Pancreas (tissue), 10 donors: ENCODE results near the gene SNED1. TPM values are rescaled to one million over a fixed set of nuclear protein-coding genes. Genes with fewer than 3 reads are reported as not detected.
"Not testable (repeated sequence)": the region's sequence is repeated elsewhere in the genome, so short reads cannot be mapped to it uniquely, and the experiment has no call there.

Source experiments
- ATAC-seq, 4 donors: fragments of 200-7000 bp; cut with Tn5 transposase; one replicate each; pipeline versions ENCODE4 v1.8.0 to v1.9.1; 2020; ENCODE audit warnings: mild to moderate bottlenecking in 4 of 4, moderate library complexity in 4 of 4
- DNase-seq, 6 donors: peaks; one replicate each; pipeline ENCODE4 v3.0.0-alpha.2; 2020
- FAIRE-seq: peaks from 2 replicates; lab custom pipeline; 2012; peaks lifted over from hg19 to GRCh38; lab: Jason Lieb, UNC
- H3K27ac ChIP-seq, 4 donors: fragments of 200-600 bp; sonication (generic); 1 replicate in 3 of 4; 2 replicates in 1 of 4; pipeline versions ENCODE4 v1.5.0 to v1.8.0; 2020
- H3K27me3 ChIP-seq, 4 donors: fragments of 200-600 bp; one replicate each; pipeline ENCODE4 v1.8.0; 2021
- H3K36me3 ChIP-seq, 3 donors: fragments of 200-600 bp; sonication (generic) in 1 of 3; one replicate each; pipeline versions ENCODE4 v1.5.0 to v1.8.0; 2020 to 2021
- H3K4me1 ChIP-seq, 3 donors: fragments of 200-600 bp; one replicate each; pipeline ENCODE4 v1.8.0; 2021
- H3K4me3 ChIP-seq, 4 donors: fragments of 200-600 bp; sonication (generic) in 2 of 4; one replicate each; pipeline versions ENCODE4 v1.5.0 to v1.8.0; 2020 to 2021
- H3K9me3 ChIP-seq, 4 donors: fragments of 200-600 bp; one replicate each; pipeline ENCODE4 v1.8.0; 2021
- WGBS, 2 donors: extraction: QIAGEN DNeasy Blood & Tissue Kit; methylation state at CpG; one replicate each; pipeline ENCODE4 v1.1.7; 2013; 5-methylcytosine and 5-hydroxymethylcytosine counted together
- intact Hi-C, 3 donors: fragments of 100-400 bp; cut with DNase I; formaldehyde crosslinking; loops; one replicate each; pipeline versions ENCODE4 v1.11.1 to v1.14.2; 2022
- polyA plus RNA-seq, 2 donors: library from polyadenylated mRNA; stranded (reverse); fragments of 200-250 nt; gene quantifications; one replicate each; pipeline ENCODE4 v1.2.3, GENCODE V29; 2013
- total RNA-seq, 6 donors: library from RNA; stranded (reverse); fragmentation: NEBNext Ultra II Directional in 4 of 6; extraction: Animal tissue kit (Norgen Biotek cat#: 25700) in 4 of 6; gene quantifications; one replicate each; pipeline versions ENCODE4 v1.2.1 to v1.2.4, GENCODE V29; 2021 to 2023
- TF ChIP-seq, protein P1 (sequence below), 4 donors: fragments of 200-600 bp; sonication (generic) in 3 of 4; IDR thresholded peaks; one replicate each; pipeline versions ENCODE4 v1.5.0 to v1.8.0; 2021; ENCODE audit warnings: antibody characterized with exemption in 4 of 4
- donor health status: healthy with polysubstance abuse.
- donor health status: DM: no; HTN: no; CAD: no; lungs with moderate emphysema.
- donor health status: DM: no; HTN: no; CAD: no.
- donor health status: control.
- donor health status: control.
- donor health status: Bipolar disorder and iron deficiency.
- donor health status: DM: yes; HTN: yes; CAD: no.
- donor health status: DM: no; HTN: no; CAD: no.
- donor health status: DM: no; HTN: no; CAD: no.
- donor health status: DM: yes; HTN: yes; CAD: no.

Gene SNED1
- total and polyA plus RNA-seq, 8 donors = 6.6 to 19.2 (median 10.0) TPM

DNA sequence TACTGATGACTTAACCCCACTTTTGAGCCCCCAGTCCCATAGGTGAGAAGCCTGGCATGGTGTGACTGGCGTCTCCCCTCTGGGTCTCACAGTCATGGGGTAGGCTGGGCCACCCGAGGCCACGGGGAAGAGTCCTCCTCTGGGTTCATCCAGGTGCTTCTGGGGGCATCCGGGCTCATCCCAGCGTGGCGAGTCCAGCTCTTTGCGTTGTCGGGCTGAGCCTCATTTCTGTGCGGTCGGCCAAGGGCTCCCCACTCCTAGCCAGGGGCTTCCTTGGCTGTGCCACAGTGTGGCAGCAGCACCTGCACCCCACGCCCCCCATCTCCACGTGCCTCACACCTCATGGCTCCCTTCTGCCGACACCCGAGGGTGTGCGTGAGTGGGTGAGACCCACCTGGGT is 27.6 kb upstream of the SNED1 start:
- Histone ChIP-seq H3K27me3 (no peaks in the 10 kb centered on the region), H3K4me1 (no peaks in the 10 kb centered on the region), H3K4me3 (no peak overlapping the region), H3K9me3 (no peaks in the 10 kb centered on the region), H3K36me3 (no peaks in the 10 kb centered on the region), H3K27ac (no peak overlapping the region)
- FAIRE-seq (no peak), ATAC-seq (no peak), DNase-seq (peak in 2 of 6 donors; percentile 11 to 33)
- TF ChIP-seq, protein P1, sequence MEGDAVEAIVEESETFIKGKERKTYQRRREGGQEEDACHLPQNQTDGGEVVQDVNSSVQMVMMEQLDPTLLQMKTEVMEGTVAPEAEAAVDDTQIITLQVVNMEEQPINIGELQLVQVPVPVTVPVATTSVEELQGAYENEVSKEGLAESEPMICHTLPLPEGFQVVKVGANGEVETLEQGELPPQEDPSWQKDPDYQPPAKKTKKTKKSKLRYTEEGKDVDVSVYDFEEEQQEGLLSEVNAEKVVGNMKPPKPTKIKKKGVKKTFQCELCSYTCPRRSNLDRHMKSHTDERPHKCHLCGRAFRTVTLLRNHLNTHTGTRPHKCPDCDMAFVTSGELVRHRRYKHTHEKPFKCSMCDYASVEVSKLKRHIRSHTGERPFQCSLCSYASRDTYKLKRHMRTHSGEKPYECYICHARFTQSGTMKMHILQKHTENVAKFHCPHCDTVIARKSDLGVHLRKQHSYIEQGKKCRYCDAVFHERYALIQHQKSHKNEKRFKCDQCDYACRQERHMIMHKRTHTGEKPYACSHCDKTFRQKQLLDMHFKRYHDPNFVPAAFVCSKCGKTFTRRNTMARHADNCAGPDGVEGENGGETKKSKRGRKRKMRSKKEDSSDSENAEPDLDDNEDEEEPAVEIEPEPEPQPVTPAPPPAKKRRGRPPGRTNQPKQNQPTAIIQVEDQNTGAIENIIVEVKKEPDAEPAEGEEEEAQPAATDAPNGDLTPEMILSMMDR (IDR thresholded peaks at IDR 0.05) = no peak
- intact Hi-C loops = no loop called here
- 83 to 84% methylated on average over 15 of the region's 15 CpGs for WGBS, 2 donors

DNA sequence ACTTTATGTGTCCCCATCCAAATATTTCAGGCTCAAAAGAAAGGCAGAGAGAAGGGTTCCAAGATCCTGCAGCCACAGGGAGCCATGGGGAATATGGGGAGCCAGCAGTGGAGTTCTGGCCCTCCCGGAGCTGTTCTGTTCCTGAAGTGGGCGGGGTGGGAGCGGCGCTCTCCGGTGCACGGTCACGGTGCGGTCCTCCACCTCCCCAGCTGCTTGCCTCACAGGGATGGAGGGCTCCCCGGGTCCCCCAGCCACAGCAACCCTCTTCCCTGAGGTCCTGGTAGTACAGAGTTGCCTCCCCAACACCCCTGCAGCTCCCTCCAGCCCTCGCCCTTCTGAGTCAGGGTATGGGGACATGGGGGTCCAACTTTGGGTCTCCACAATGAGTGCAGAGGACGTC is 26.2 kb upstream of the SNED1 start:
- no peak for FAIRE-seq
- peak in 2 of 6 donors; percentile 9 to 30 for DNase-seq
- 72 to 75% methylated on average over 10 to 11 of the region's 11 CpGs for WGBS, 2 donors

DNA sequence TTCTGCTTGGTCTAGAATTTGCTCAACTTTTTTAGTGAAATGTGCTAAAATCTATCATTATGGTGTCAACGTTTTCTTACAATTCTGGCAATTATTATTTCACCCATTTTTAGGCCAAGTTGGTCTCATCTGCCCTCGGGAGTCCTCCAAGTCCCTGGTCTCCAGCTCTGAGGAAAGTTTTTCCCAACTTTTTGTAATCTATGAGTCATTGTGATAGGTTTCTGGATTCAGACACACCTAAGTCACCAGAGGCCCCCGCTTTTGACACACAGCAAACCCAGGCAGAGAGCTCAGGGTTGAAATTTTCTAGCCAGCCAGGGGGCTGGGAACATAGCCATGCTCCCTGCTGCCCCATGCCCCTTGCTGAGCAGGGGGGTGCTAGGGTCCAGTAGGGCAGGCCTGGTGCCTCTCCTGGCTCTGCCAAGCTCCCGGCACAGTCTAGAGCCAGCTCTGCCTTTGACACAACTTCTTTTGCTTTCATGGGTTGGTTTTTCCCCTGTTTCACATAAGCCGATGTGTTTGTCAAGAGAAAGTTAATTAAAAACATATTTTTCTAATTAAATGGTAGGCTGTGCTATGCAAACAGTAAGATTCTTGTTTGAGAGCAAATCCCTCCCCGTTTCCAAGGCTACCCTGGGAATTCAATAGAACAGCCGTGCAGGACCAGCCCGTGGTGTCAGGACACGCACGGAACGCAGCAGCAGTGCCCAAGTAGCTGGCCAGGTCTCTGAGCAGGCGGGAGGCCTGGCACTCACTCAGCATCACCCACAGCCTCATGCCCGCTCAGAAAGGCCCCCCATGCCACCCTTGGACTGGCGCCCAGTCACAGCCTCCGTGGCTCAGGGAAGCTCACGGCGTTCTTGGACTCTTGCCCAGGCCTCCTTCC is 25.5 kb upstream of the SNED1 start:
- FAIRE-seq (no peak), ATAC-seq (peak; percentile 62 to 88 (median 80)), DNase-seq (peak in 5 of 6 donors; percentile 68 to 87 (median 72))
- intact Hi-C loops = no loop called here
- Histone ChIP-seq H3K4me3 (no peak overlapping the region), H3K4me1 (no peaks in the 10 kb centered on the region), H3K27ac (peak overlapping the region; percentile 22 to 60 (median 36)), H3K27me3 (no peaks in the 10 kb centered on the region), H3K9me3 (no peaks in the 10 kb centered on the region), H3K36me3 (no peaks in the 10 kb centered on the region)
- TF ChIP-seq, protein P1 (IDR thresholded peaks at IDR 0.05) = no peak
- 27% methylated on average over 17 of the region's 17 CpGs for whole genome bisulfite sequencing, 2 donors

More for the DNA sequence above, 26.2 kb upstream of the SNED1 start:
- TF ChIP-seq, protein P1 (IDR thresholded peaks at IDR 0.05) = no peak
- H3K4me3 ChIP-seq = no peak overlapping the region
- H3K9me3 ChIP-seq = no peaks in the 10 kb centered on the region
- H3K36me3 ChIP-seq = no peaks in the 10 kb centered on the region
- no peak for ATAC-seq
- H3K27ac ChIP-seq = peak overlapping the region in 1 of 4 donors; percentile 22
- intact Hi-C loops = no loop called here
- no peaks in the 10 kb centered on the region for H3K27me3 ChIP-seq
- H3K4me1 ChIP-seq = no peaks in the 10 kb centered on the region

DNA sequence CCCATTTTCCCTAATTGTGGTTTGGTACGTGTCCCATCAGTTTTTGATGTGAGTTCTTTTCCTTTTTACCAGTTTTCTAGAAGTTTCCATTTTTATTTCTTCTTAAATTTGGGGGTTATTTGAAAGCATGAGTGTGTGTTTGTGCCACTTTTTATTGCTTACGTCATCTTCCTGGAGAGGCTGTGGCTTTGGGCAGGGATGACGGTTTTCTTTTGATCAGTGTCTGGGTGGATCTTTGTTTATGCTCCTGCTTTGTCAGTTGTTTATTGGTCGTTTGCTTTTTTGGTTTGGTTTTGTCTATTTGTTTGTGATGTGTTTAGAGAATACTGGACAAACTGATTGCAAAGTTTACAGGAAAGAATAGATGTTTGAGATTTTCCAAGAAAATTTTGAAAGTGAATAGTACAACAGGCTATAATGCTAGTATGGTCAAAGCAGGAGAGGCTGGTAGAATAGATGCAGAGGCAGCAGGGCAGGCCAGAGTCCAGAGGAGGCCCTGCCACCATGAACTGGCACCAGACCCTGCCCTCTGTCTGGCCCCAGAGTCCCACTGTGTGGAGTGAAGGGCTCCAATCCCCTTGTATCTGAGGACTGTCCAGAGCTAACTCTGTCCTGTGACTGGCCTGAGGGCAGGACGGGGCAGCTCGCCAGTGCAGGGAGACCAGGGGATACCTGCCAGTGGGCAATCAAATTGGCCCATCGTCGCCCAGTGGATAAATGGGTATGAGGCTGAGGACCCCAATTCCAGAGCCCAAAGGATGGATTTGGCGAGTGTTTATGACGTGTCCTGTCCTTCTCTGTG is 23.4 kb upstream of the SNED1 start:
- Histone ChIP-seq H3K4me3 (no peak overlapping the region), H3K4me1 (no peaks in the 10 kb centered on the region), H3K9me3 (no peaks in the 10 kb centered on the region), H3K27me3 (no peaks in the 10 kb centered on the region), H3K36me3 (no peaks in the 10 kb centered on the region), H3K27ac (no peak overlapping the region)
- DNase-seq (peak in 2 of 6 donors; percentile 19 to 50), ATAC-seq (no peak), FAIRE-seq (no peak)
- TF ChIP-seq, protein P1 (IDR thresholded peaks at IDR 0.05) = no peak
- 67 to 81% methylated on average over 10 of the region's 10 CpGs for WGBS, 2 donors
- intact Hi-C loops = no loop called here

DNA sequence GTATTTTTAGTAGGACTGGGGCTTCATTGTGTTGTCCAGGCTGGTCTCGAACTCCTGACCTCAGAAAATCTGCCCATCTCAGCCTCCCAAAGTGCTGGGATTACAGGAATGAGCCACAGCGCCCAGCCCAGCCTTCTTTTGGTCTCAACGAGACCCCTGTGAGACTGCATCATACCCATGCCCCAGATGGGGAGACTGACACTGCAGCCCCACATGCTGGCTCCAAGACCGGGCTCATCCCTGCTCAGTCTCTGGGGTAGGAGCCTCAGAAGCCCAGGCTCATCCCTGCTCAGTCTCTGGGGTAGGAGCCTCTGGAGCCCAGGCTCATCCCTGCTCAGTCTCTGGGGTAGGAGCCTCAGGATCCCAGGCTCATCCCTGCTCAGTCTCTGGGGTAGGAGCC is 22.5 kb upstream of the SNED1 start:
- H3K27me3 ChIP-seq, H3K36me3 ChIP-seq, H3K4me1 ChIP-seq, H3K9me3 ChIP-seq, H3K27ac ChIP-seq, FAIRE-seq, H3K4me3 ChIP-seq, intact Hi-C loops, ATAC-seq: not testable (repeated sequence)
- DNase-seq = peak in 1 of 6 donors; percentile 21
- WGBS, 2 donors = 52 to 79% methylated on average over 4 of the region's 4 CpGs
